Kidney tubule cell (primary cell): Measurements from ENCODE around the gene TBKBP1.
"Not testable (repeated sequence)": the region's sequence is repeated elsewhere in the genome, so short reads cannot be mapped to it uniquely, and the experiment has no call there.

ENCODE experiments used
- DNase-seq: peaks from one replicate; pipeline ENCODE4 v3.0.0-alpha.2; 2018; ENCODE audit warnings: low spot score

Gene TBKBP1

GRCh38 chr17:47733047-47733673, 39.2 kb downstream of the TBKBP1 start, which contains the start of gene TBX21:
Gene TBX21, plus strand, starts transcription at chr17:47733236. Its CDS starts 219 bp downstream, at chr17:47733455.
- peak; percentile 40 for DNase-seq

DNA sequence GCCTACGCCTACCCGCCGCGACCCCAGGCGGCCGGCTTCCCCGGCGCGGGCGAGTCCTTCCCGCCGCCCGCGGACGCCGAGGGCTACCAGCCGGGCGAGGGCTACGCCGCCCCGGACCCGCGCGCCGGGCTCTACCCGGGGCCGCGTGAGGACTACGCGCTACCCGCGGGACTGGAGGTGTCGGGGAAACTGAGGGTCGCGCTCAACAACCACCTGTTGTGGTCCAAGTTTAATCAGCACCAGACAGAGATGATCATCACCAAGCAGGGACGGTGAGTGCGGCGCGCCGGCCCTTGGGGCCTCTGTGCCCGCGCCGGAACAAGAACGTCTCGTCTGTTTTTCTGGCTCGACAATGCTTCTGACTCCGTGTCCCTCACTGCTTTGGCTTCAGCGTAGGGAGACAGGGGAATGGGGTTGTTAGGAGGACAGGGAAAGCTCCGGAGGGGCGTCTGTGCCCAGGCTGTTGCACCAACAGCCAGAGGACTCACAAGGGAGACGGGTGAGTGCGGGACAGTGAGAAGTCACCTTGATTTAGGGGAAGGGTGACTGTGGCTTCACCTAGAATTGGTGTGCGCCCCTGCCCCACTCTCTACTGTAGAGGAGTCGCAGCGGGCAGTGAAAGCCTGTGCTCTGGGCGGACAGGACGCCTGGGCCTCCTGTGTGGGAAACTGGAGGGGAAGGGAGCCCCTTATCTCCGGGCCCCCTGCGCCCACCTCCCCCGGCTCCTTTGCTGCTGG, 39.9 kb downstream of the TBKBP1 start:
- DNase-seq, result no peak

DNA sequence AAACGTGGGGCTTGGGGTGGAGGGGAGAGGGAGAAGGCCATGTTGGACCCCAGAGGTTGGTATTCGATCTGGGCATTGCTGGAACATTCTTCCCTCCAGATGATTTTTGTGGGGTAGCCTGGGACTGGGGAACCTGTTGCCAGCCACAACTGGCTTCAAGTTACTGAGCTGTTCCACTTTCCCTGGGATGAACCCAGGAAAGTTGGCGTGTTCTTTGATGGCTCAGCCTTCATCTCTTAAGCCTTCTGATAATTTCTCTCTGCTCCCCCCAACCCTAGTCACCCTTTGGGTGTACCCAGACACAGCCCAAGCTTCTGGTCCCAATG, 41.1 kb downstream of the TBKBP1 start:
- DNase-seq, result no peak

DNA sequence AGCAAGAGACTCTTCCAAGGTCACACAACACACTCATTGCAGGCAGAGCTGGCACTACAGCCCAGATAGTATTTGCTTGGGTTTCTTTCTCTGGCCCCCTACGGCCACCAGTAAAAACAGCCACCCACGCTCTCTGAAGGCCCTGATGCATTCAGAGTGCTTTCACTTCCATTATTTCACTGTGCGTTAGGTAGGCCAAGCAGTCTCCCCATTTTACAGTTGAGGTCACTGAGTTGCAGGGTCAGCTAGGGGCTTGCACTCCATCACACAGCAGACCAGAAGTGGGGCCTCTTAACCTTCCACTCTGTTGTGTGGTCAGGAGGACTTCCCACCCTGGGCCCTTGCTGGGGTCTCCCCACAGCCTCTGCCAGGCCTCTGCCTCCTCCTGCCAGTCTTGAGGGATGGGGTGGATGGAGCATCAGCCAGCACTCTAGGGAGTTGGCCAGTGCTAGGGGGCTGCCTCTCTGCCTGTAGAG, 41.6 kb downstream of the TBKBP1 start:
- no peak for DNase-seq

DNA sequence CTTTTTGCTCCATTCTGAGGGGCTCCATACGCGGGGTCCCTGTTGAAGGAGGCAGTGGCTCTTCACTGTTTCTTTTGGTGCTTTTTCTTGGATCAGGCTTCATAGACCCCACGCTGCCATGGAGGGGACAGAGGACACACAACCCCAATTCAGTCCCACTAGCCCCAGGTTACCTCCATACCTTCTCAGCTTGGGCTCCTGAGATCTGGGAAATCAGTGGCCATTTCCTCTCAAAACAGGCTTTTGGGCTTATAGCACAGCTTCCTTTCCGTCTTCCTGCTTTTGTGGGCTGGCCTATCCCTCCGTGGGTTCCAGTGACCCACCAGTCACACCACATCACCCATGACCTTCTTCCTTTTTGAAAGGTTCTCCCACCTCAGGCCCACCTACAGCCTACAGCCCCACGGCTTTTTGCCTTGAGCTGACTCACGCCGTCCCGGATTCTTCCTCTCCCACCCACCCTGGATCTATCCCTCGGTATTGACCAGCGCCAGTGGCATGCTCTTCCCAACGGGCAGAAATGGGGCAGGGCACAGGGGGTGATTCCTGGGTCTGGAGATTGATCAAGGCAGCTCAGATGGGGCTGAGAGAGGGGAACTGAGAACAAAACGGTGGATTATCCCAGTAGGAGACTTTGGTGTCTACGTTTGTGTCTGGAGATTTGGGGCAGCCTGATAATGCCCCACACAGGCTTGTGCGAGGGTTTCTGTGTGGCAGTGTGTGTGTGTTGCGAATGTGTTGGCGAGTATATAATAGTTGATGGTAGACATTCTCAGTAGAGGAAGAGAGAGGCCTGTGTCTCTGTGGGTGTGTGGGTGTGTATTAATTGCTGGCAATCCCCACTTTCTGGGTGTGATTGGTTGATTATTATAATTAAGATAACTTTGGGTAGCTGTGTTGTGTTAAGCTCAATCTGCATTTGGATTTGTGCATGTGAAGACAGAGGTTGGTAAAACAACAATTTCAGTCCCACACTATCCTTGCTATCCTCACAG, 42.8 kb downstream of the TBKBP1 start:
- DNase-seq, result no peak

DNA sequence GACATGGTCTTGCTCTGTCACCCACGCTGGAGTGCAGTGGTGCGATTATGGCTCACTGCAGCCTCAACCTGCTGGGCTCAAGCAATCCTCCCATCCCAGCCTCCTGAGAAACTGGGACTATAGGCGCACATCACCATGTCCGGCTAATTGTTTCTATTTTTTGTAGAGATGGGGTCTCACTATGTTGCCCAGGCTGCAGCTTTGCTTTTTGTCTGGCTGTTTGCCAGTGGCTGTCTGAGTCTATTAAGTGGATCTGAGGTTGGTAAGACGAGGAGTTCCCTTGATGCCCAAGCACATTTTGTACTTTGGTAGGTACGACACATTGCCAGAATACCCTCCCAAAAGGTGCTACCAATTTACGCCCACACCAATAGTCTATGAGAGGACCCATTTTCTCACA, 44.2 kb downstream of the TBKBP1 start:
- no peak for DNase-seq

- DNase-seq, result no peak
Measured at GRCh38 chr17:47739150-47739549, 45.2 kb downstream of the TBKBP1 start.

GRCh38 chr17:47739945-47740344, 46.0 kb downstream of the TBKBP1 start:
- not testable (repeated sequence) for DNase-seq

- no peak for DNase-seq
Measured at GRCh38 chr17:47741109-47741792, 47.3 kb downstream of the TBKBP1 start.

DNA sequence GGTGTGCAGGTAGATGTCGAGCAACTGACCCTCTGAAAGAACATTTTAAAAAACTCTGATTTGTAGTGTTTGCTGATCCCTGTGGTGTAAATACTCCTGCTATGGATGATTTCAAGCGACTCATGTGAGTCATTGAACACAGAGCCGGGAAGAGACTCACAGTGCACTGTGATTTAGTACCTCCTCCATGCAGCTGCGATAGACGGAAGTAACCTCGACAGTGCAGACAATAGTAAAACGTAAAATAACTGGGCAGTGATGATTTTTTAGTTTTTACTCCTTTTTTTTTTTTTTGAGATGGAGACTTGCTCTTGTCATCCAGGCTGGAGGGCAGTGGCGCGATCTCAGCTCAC, 47.8 kb downstream of the TBKBP1 start:
- DNase-seq, result no peak

- DNase-seq, result no peak
Measured at GRCh38 chr17:47742319-47743181, 48.6 kb downstream of the TBKBP1 start.

GRCh38 chr17:47744168-47745036, 50.4 kb downstream of the TBKBP1 start:
- no peak for DNase-seq

GRCh38 chr17:47745037-47745380, 51.0 kb downstream of the TBKBP1 start:
- no peak for DNase-seq

GRCh38 chr17:47751471-47751870, 57.5 kb downstream of the TBKBP1 start:
- no peak for DNase-seq

DNA sequence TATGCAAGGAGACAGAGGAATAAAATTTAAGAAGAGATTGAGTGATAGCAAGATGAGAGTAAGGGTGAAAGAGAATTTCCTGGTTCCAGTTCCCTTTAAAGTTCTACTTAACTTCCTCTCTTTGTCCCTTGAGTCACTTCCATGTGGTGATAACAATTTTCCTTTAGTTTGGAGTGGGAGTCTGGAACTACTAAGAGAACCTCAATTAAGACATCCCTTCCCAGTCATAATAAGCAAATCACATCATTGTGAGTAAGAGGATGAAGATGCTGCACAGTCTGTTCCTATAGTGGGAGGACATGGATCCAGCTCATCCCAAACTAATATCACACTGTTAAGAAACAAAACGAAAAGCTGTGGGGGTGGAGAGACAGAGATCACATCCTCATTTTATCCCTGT, 63.4 kb downstream of the TBKBP1 start:
- no peak for DNase-seq

DNA sequence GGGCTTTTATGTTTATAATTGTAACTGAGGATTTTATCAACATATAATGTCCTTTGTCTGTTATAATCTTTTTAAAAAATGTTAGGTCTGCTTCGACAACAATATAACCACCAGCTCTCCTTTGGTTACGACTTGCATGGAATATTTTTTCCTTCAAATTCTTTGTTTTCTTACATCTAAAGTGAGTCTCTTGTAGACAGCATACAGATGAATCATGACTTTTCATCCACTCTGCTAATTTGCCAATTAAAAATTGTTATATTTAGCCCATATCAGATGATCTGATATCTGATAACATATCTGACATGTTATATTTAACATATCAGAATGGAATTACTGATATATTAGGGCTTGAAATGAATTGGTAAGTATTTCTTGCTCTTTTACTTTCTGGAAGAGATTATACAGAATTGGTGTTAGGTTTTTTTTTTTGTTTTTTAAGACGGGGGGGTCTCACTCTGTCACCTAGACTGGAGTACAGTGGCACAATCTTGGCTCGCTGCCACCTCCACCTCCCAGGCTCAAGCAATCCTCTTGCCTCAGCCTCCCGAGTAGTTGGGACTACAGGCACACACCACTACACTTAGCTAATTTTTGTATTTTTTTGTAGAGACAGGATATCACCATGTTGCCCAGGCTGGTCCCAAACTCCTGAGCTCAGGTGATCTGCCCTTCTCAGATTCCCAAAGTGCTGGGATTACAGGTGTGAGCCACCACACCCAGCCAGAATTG, 66.6 kb downstream of the TBKBP1 start:
- DNase-seq, result no peak
